OCI-LY7 (cell line): ENCODE data around the gene CDC123. TPM values are rescaled to one million over a fixed set of nuclear protein-coding genes. Genes with fewer than 3 reads are reported as not detected.
"Not testable (repeated sequence)": the region's sequence is repeated elsewhere in the genome, so short reads cannot be mapped to it uniquely, and the experiment has no call there.

Experiments used
- BruUV-seq: library from RNA; stranded (reverse); fragments of 400-500 nt; replicated peaks from 2 replicates; lab custom pipeline; 2021; lab: Mats Ljungman, UMichigan
- CTCF ChIA-PET: fragments of 300-600 bp; sonication (Branson Sonifier 250); formaldehyde crosslinking; loops from one replicate; lab custom pipeline; 2022; ENCODE audit warnings: antibody characterized with exemption; ENCODE audit not compliant: unreplicated experiment; lab: Charles Lee
- POLR2A ChIA-PET: fragments of 300-600 bp; sonication (Branson Sonifier 250); formaldehyde crosslinking; loops from one replicate; lab custom pipeline; 2022; ENCODE audit warnings: antibody characterized with exemption; lab: Charles Lee
- DNase-seq: peaks from one replicate; pipeline ENCODE4 v3.0.0-alpha.2; 2015; ENCODE audit warnings: low spot score
- H2AFZ ChIP-seq: fragments of 200-600 bp; sonication (generic), shearing (Covaris generic); 2 replicates; pipeline ENCODE4 v1.6.1; 2014; ENCODE audit warnings: mild to moderate bottlenecking, antibody characterized with exemption, low read length, moderate library complexity
- H3K27ac ChIP-seq: fragments of 200-600 bp; sonication (generic); 2 replicates; pipeline ENCODE4 v1.5.1; 2014; ENCODE audit warnings: mixed run types, low read depth, mild to moderate bottlenecking, moderate library complexity, low read length, inconsistent platforms; ENCODE audit not compliant: poor library complexity, severe bottlenecking
- H3K36me3 ChIP-seq: fragments of 200-600 bp; sonication (generic); 2 replicates; pipeline ENCODE4 v1.6.1; 2014; ENCODE audit warnings: mild to moderate bottlenecking, antibody characterized with exemption, low read length, moderate library complexity, mixed read lengths; ENCODE audit not compliant: insufficient read depth
- H3K4me1 ChIP-seq: fragments of 200-600 bp; sonication (generic); 2 replicates; pipeline ENCODE4 v1.5.1; 2014; ENCODE audit warnings: mild to moderate bottlenecking, low read length; ENCODE audit not compliant: insufficient read depth, poor library complexity, severe bottlenecking
- H3K4me2 ChIP-seq: fragments of 200-600 bp; sonication (generic); 2 replicates; pipeline ENCODE4 v1.6.1; 2014; ENCODE audit warnings: mild to moderate bottlenecking, low read length
- H3K4me3 ChIP-seq: fragments of 200-600 bp; sonication (generic); 2 replicates; pipeline ENCODE4 v1.5.1; 2014; ENCODE audit warnings: mild to moderate bottlenecking, low read depth, low read length; ENCODE audit not compliant: poor library complexity, severe bottlenecking
- H3K79me2 ChIP-seq: fragments of 200-600 bp; sonication (generic); 2 replicates; pipeline ENCODE4 v1.6.1; 2016; ENCODE audit warnings: low read depth, mild to moderate bottlenecking, low read length, moderate library complexity, mixed read lengths; ENCODE audit not compliant: insufficient read depth
- H3K9me2 ChIP-seq: fragments of 200-600 bp; sonication (generic); 2 replicates; pipeline ENCODE4 v1.6.1; 2016; ENCODE audit warnings: mild to moderate bottlenecking, low read length, mixed read lengths; ENCODE audit not compliant: insufficient read depth
- H3K9me3 ChIP-seq: fragments of 200-600 bp; sonication (generic); 2 replicates; pipeline ENCODE4 v1.6.1; 2014; ENCODE audit warnings: mild to moderate bottlenecking, mixed run types, low read length, mixed read lengths
- H4K20me1 ChIP-seq: fragments of 200-600 bp; sonication (generic); 2 replicates; pipeline ENCODE4 v1.6.1; 2014; ENCODE audit warnings: mild to moderate bottlenecking, antibody characterized with exemption, low read length, moderate library complexity, mixed read lengths; ENCODE audit not compliant: insufficient read depth
- EZH2phosphoT487 ChIP-seq: fragments of 200-600 bp; sonication (generic); IDR thresholded peaks from 2 replicates; pipeline ENCODE4 v1.6.1; 2018; ENCODE audit warnings: low read depth, borderline replicate concordance, mild to moderate bottlenecking, mixed run types, antibody characterized with exemption, low read length, moderate library complexity, mixed read lengths
- intact Hi-C: fragments of 100-400 bp; cut with micrococcal nuclease; formaldehyde crosslinking; loops from one replicate; pipeline ENCODE4 v1.10.0; 2022; ENCODE audit not compliant: unreplicated experiment
- total RNA-seq, 2 experiments: library from RNA; depleted of rRNA in 1 of 2; stranded (reverse); fragments of >200 nt in 1 of 2; shearing (Covaris generic) in 1 of 2; gene quantifications; 2 replicates each; pipeline ENCODE4 v1.2.3, GENCODE V29; 2014 to 2022
- TF ChIP-seq, protein P1 (sequence below): fragments of 200-600 bp; sonication (generic); conservative IDR thresholded peaks from 2 replicates; pipeline ENCODE4 v1.5.1; 2014; ENCODE audit warnings: mild to moderate bottlenecking, antibody characterized with exemption, low read length, moderate library complexity, mixed read lengths

The CDC123 gene
- total RNA-seq, 2 experiments from 2014 or later = 128 to 168 TPM

DNA sequence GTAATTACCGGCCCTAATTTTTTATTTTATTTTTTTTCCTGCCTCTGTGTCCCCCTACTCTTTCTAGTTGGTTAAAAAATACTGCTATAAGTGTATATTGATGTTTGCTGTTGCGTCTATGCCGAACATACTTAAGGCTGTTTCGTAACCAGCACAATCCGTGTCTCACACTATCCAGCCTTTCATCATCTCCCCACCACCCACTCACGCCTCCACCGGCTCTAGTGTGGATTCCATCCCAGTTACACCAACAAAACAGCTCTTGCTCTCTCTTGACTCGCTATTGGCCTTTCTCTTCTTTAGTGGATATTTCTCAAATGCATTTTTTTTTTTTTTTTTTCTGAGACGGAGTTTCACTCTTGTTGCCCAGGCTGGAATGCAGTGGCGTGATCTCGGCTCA lies 83.3 kb downstream of the CDC123 start:
- POLR2A ChIA-PET = interaction anchor here (1.1 kb wide), 1 partner anchor 13 kb away, joined by 3 read pairs; no protein-coding TSS in a partner anchor
- BruUV-seq = no TSS peak
- no peak overlapping the region for H3K4me2 ChIP-seq

DNA sequence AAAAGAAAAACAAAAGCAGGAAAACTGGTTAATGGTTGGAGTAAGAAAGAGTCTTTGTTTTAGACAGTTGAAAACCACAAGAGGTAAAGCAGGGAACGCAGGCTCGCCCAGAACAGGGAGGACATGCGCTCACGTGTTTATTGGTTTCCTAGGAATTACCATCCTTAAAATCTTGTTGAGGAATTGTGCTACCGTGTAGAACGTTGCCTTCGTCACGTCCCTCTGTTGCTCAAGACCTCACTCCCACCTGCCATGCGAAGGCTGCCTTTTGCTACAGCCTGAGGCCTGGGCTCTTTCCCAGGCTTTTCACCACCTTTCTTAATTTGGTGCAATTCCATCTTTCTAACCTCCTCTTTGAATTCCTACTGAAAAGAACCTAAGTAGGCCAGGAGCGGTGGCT lies 91.8 kb downstream of the CDC123 start:
- H3K4me2 ChIP-seq = no peak overlapping the region
- no peak overlapping the region for H3K27ac ChIP-seq
- ChIA-PET CTCF (no interaction called here), POLR2A (interaction anchor here (0.7 kb wide), 1 partner anchor 21 kb away, joined by 4 read pairs; no protein-coding TSS in a partner anchor)
- H3K4me1 ChIP-seq = no peaks in the 10 kb centered on the region
- H3K9me3 ChIP-seq = no peaks in the 10 kb centered on the region
- DNase-seq = no peak
- H4K20me1 ChIP-seq = no peaks in the 10 kb centered on the region
- intact Hi-C loops = no loop called here
- H2AFZ ChIP-seq = no peak overlapping the region
- no peak overlapping the region for H3K4me3 ChIP-seq
- no TSS peak for BruUV-seq
- no peaks in the 10 kb centered on the region for H3K36me3 ChIP-seq
- no peaks in the 10 kb centered on the region for H3K9me2 ChIP-seq
- no peaks in the 10 kb centered on the region for H3K79me2 ChIP-seq
- TF ChIP-seq EZH2phosphoT487 = no peak
- TF ChIP-seq, protein P1, sequence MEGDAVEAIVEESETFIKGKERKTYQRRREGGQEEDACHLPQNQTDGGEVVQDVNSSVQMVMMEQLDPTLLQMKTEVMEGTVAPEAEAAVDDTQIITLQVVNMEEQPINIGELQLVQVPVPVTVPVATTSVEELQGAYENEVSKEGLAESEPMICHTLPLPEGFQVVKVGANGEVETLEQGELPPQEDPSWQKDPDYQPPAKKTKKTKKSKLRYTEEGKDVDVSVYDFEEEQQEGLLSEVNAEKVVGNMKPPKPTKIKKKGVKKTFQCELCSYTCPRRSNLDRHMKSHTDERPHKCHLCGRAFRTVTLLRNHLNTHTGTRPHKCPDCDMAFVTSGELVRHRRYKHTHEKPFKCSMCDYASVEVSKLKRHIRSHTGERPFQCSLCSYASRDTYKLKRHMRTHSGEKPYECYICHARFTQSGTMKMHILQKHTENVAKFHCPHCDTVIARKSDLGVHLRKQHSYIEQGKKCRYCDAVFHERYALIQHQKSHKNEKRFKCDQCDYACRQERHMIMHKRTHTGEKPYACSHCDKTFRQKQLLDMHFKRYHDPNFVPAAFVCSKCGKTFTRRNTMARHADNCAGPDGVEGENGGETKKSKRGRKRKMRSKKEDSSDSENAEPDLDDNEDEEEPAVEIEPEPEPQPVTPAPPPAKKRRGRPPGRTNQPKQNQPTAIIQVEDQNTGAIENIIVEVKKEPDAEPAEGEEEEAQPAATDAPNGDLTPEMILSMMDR = no peak

More for the DNA sequence above, 83.3 kb downstream of the CDC123 start:
- Histone ChIP-seq H3K4me3 (no peak overlapping the region), H3K36me3 (no peaks in the 10 kb centered on the region), H3K79me2 (no peaks in the 10 kb centered on the region), H2AFZ (no peak overlapping the region), H4K20me1 (no peaks in the 10 kb centered on the region), H3K9me3 (no peaks in the 10 kb centered on the region), H3K4me1 (peaks cover 6% of the 10 kb centered on the region), H3K27ac (no peak overlapping the region), H3K9me2 (no peaks in the 10 kb centered on the region)
- no peak for TF ChIP-seq EZH2phosphoT487
- TF ChIP-seq, protein P1 = no peak
- CTCF ChIA-PET = no interaction called here
- intact Hi-C loops = no loop called here
- DNase-seq = no peak

DNA sequence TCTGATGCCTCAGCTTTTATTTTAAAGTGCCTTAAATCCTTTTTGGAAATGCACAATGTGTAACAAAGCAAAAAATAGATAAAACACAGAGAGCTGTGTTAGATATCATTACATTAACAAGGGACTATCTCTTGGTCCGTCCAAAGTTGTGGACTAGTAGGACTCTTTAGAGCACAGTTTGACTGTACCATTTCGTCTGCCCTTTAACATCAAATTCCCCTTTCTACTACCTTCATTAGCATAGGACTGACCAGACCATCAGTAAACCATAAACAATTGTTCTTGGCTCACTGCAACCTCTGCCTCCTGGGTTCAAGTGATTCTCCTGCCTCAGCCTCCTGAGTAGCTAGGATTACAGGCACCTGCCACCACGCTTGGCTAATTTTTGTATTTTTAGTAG lies 101.8 kb downstream of the CDC123 start:
- H3K4me3 ChIP-seq, H3K9me2 ChIP-seq, DNase-seq, H3K36me3 ChIP-seq, BruUV-seq, H3K79me2 ChIP-seq, H3K4me2 ChIP-seq, H4K20me1 ChIP-seq, H2AFZ ChIP-seq, H3K9me3 ChIP-seq, H3K27ac ChIP-seq, CTCF ChIA-PET, H3K4me1 ChIP-seq, intact Hi-C loops: not testable (repeated sequence)
- POLR2A ChIA-PET = interaction anchor here (0.7 to 1.3 kb wide), 2 partner anchors 21 to 71 kb away, joined by 4 to 6 read pairs; no protein-coding TSS in a partner anchor
